Activated B cell treated with CpG ODN at 0.5 μM for 24 hours (primary cell): ENCODE measurements around the gene ASPHD2. TPM values are rescaled to one million over a fixed set of nuclear protein-coding genes. Genes with fewer than 3 reads are reported as not detected.

Experiments used
- ATAC-seq: fragments of 200-7000 bp; cut with Tn5 transposase; one replicate; pipeline ENCODE4 v1.10.0; 2021; ENCODE audit warnings: low read depth, mild to moderate bottlenecking, moderate library complexity
- CTCF ChIA-PET: fragments of 350-600 bp; sonication (Branson Sonifier 250); formaldehyde crosslinking; loops from one replicate; lab custom pipeline; 2021; ENCODE audit warnings: antibody characterized with exemption; lab: Charles Lee
- POLR2A ChIA-PET: fragments of 350-600 bp; sonication (Branson Sonifier 250); formaldehyde crosslinking; loops from one replicate; lab custom pipeline; 2021; ENCODE audit warnings: antibody characterized with exemption; lab: Charles Lee
- DNase-seq: peaks from one replicate; pipeline ENCODE4 v3.0.0; 2022
- H3K27ac Mint-ChIP-seq: one replicate; pipeline ENCODE4 v1.8.0; 2020; ENCODE audit warnings: mixed read lengths
- H3K27me3 Mint-ChIP-seq: one replicate; pipeline ENCODE4 v1.8.0; 2021; ENCODE audit warnings: mixed read lengths
- H3K36me3 Mint-ChIP-seq: one replicate; pipeline ENCODE4 v1.8.0; 2021; ENCODE audit warnings: low read depth, mixed read lengths
- H3K4me1 Mint-ChIP-seq: one replicate; pipeline ENCODE4 v1.8.0; 2021; ENCODE audit warnings: mixed read lengths
- H3K4me3 Mint-ChIP-seq: one replicate; pipeline ENCODE4 v1.8.0; 2020; ENCODE audit warnings: mild to moderate bottlenecking, mixed read lengths
- H3K9me3 Mint-ChIP-seq: one replicate; pipeline ENCODE4 v1.8.0; 2020; ENCODE audit warnings: mixed read lengths
- CTCF ChIP-seq: fragments of 200-600 bp; IDR thresholded peaks from one replicate; pipeline ENCODE4 v1.8.0; 2022; ENCODE audit warnings: antibody characterized with exemption, mild to moderate bottlenecking
- intact Hi-C: fragments of 100-400 bp; cut with micrococcal nuclease; formaldehyde crosslinking; loops from one replicate; pipeline ENCODE4 v1.15.1; 2024
- total RNA-seq: library from RNA; stranded (reverse); gene quantifications from 2 replicates; pipeline ENCODE4 v1.2.3, GENCODE V29; 2022

The ASPHD2 gene
- total RNA-seq, 1 donor from 2014 or later, result 15.5 TPM

GRCh38 chr22:26483439-26484359 is 54.6 kb downstream of the ASPHD2 start, which contains the start of the genes HPS4 and SRRD:
Gene HPS4, minus strand, starts transcription at chr22:26483783. Its CDS starts 2,021 bp downstream, at chr22:26481762.
Gene SRRD, plus strand, starts transcription at chr22:26483877. Its CDS starts 14 bp downstream, at chr22:26483891.
- ChIA-PET POLR2A (interaction anchor here (0.6 to 4.0 kb wide), 24 partner anchors 10 to 1928 kb away, joined by 3 to 37 read pairs (median 5); partner anchors contain the start of genes PITPNB, SNRPD3 and TFIP11), CTCF (interaction anchor here (0.9 to 2.3 kb wide), 4 partner anchors 19 to 184 kb away, joined by 3 to 9 read pairs (median 4); no protein-coding TSS in a partner anchor)
- Mint-ChIP-seq H3K4me3 (peak within 1 kb of the TSS; percentile 91), H3K27ac (peak within 1 kb of the TSS; percentile 94), H3K27me3 (no peaks in the 10 kb centered on the region), H3K36me3 (peaks cover 34% of the 10 kb centered on the region), H3K9me3 (no peaks in the 10 kb centered on the region), H3K4me1 (peaks cover 67% of the 10 kb centered on the region)
- ATAC-seq (peak; percentile 80), DNase-seq (peak; percentile 98)
- intact Hi-C loops, result loop anchor here (1.0 to 5.0 kb wide), 4 partner anchors 29 to 1319 kb away; partner anchors contain the start of genes ASPHD2, MN1 and TFIP11
- no peak for TF ChIP-seq CTCF

- intact Hi-C loops, result loop anchor here (5.0 kb wide), 2 partner anchors 103 to 1318 kb away; partner anchors contain the start of gene MN1
- H3K4me1 Mint-ChIP-seq, result peaks cover 61% of the 10 kb centered on the region
- no peaks in the 10 kb centered on the region for H3K27me3 Mint-ChIP-seq
- H3K4me3 Mint-ChIP-seq, result peak overlapping the region; percentile 91
- peak overlapping the region; percentile 94 for H3K27ac Mint-ChIP-seq
- no peaks in the 10 kb centered on the region for H3K9me3 Mint-ChIP-seq
- ATAC-seq (no peak), DNase-seq (no peak)
- TF ChIP-seq CTCF, result no peak
- POLR2A ChIA-PET, result interaction anchor here (0.7 to 4.0 kb wide), 13 partner anchors 10 to 1435 kb away, joined by 3 to 37 read pairs (median 6); partner anchors contain the start of genes PITPNB and TFIP11
- CTCF ChIA-PET, result interaction anchor here (0.9 to 2.3 kb wide), 2 partner anchors 19 to 54 kb away, joined by 3 to 9 read pairs; no protein-coding TSS in a partner anchor
- peaks cover 37% of the 10 kb centered on the region for H3K36me3 Mint-ChIP-seq
Measured at GRCh38 chr22:26484360-26484706, 55.3 kb downstream of the ASPHD2 start.

- no peak for DNase-seq
Measured at GRCh38 chr22:26485013-26485412, 56.0 kb downstream of the ASPHD2 start.

GRCh38 chr22:26485806-26486390 is 56.8 kb downstream of the ASPHD2 start:
- Mint-ChIP-seq H3K36me3 (peaks cover 48% of the 10 kb centered on the region), H3K27me3 (no peaks in the 10 kb centered on the region), H3K27ac (no peak overlapping the region), H3K4me3 (peak overlapping the region; percentile 17), H3K9me3 (no peaks in the 10 kb centered on the region), H3K4me1 (peaks cover 47% of the 10 kb centered on the region)
- intact Hi-C loops, result no loop called here
- ChIA-PET CTCF (no interaction called here), POLR2A (no interaction called here)
- DNase-seq (no peak), ATAC-seq (no peak)
- TF ChIP-seq CTCF, result no peak

More at GRCh38 chr22:26485013-26485412, 56.0 kb downstream of the ASPHD2 start:
- Mint-ChIP-seq H3K9me3 (no peaks in the 10 kb centered on the region), H3K36me3 (peaks cover 42% of the 10 kb centered on the region), H3K27ac (peak overlapping the region; percentile 94), H3K4me1 (peaks cover 56% of the 10 kb centered on the region), H3K4me3 (peak overlapping the region; percentile 17), H3K27me3 (no peaks in the 10 kb centered on the region)
- ATAC-seq, result no peak
- ChIA-PET CTCF (interaction anchor here (2.3 kb wide), 1 partner anchor 18 kb away, joined by 9 read pairs; no protein-coding TSS in a partner anchor), POLR2A (interaction anchor here (1.7 to 4.0 kb wide), 4 partner anchors 18 to 189 kb away, joined by 7 to 37 read pairs (median 22); partner anchors contain the start of gene TFIP11)
- intact Hi-C loops, result no loop called here
- TF ChIP-seq CTCF, result no peak
